GM21360 (cell line): ENCODE data around the gene ARHGAP32.

Source experiments
- ATAC-seq: cut with Tn5 transposase; IDR thresholded peaks from one replicate; pipeline ENCODE4 v1.9.1; 2021; ENCODE audit warnings: mild to moderate bottlenecking, moderate library complexity; ENCODE audit not compliant: unreplicated experiment

The ARHGAP32 gene

GRCh38 chr11:128917144-128917724 is 274.9 kb downstream of the ARHGAP32 start:
- ATAC-seq = no peak

GRCh38 chr11:128916681-128917080 is 275.4 kb downstream of the ARHGAP32 start:
- ATAC-seq = no peak

GRCh38 chr11:128916037-128916572 is 276.0 kb downstream of the ARHGAP32 start:
- ATAC-seq = no peak

GRCh38 chr11:128915149-128915521 is 277.0 kb downstream of the ARHGAP32 start:
- no peak for ATAC-seq
